DND-41 (cell line): ENCODE data around the gene SEC31B.
A peak's percentile ranks its signal among the peaks of the same experiment; 100 is the strongest.

Experiments
- ATAC-seq: fragments of 200-7000 bp; cut with Tn5 transposase; 3 replicates; pipeline ENCODE4 v1.9.1; 2021; ENCODE audit warnings: low read depth; ENCODE audit not compliant: insufficient read depth
- DNase-seq: peaks from one replicate; pipeline ENCODE4 v3.0.0-alpha.2; 2020
- H2AFZ ChIP-seq: 2 replicates; pipeline ENCODE4 v1.6.0; 2012; ENCODE audit warnings: low read depth, low read length
- H3K27ac ChIP-seq: 2 replicates; pipeline ENCODE4 v1.5.1; 2012; ENCODE audit warnings: low read length, inconsistent platforms
- H3K27me3 ChIP-seq: fragments of 200-600 bp; sonication (generic); 2 replicates; pipeline ENCODE4 v1.6.0; 2012; ENCODE audit warnings: low read length, mild to moderate bottlenecking, inconsistent platforms; ENCODE audit not compliant: insufficient read depth, poor library complexity
- H3K36me3 ChIP-seq: 2 replicates; pipeline ENCODE4 v1.5.1; 2012; ENCODE audit warnings: low read length, inconsistent platforms; ENCODE audit not compliant: insufficient read depth
- H3K4me1 ChIP-seq: 2 replicates; pipeline ENCODE4 v1.5.1; 2012; ENCODE audit warnings: mild to moderate bottlenecking, low read length; ENCODE audit not compliant: insufficient read depth
- H3K4me2 ChIP-seq: 2 replicates; pipeline ENCODE4 v1.6.0; 2012; ENCODE audit warnings: mild to moderate bottlenecking, moderate library complexity, low read length, inconsistent platforms; ENCODE audit not compliant: insufficient read depth
- H3K4me3 ChIP-seq, 2 experiments: fragments of 200-600 bp in 1 of 2; shearing (Covaris generic) in 1 of 2; 2 replicates each; pipeline ENCODE4 v1.5.1; 2012 to 2016; ENCODE audit warnings: inconsistent platforms in 2 of 2, low read length in 2 of 2, mild to moderate bottlenecking in 2 of 2, low read depth in 1 of 2, moderate library complexity in 1 of 2
- H3K79me2 ChIP-seq: 2 replicates; pipeline ENCODE4 v1.6.0; 2012; ENCODE audit warnings: low read length, inconsistent platforms; ENCODE audit not compliant: insufficient read depth
- H3K9ac ChIP-seq: 2 replicates; pipeline ENCODE4 v1.6.0; 2012; ENCODE audit warnings: low read depth, mild to moderate bottlenecking, inconsistent platforms, low read length, moderate library complexity
- H3K9me3 ChIP-seq: 2 replicates; pipeline ENCODE4 v1.5.1; 2012; ENCODE audit warnings: low read length, moderate library complexity, mild to moderate bottlenecking, inconsistent platforms; ENCODE audit not compliant: insufficient read depth, severe bottlenecking
- H4K20me1 ChIP-seq: 2 replicates; pipeline ENCODE4 v1.6.0; 2012; ENCODE audit warnings: low read length; ENCODE audit not compliant: insufficient read depth
- CTCF ChIP-seq: IDR thresholded peaks from 2 replicates; pipeline ENCODE4 v1.5.1; 2012; ENCODE audit warnings: borderline replicate concordance, low read length, moderate library complexity, mild to moderate bottlenecking; ENCODE audit not compliant: poor library complexity, severe bottlenecking; ENCODE audit errors: extremely low read depth
- EZH2 ChIP-seq: IDR thresholded peaks from 3 replicates; pipeline ENCODE4 v1.6.1; 2012; ENCODE audit warnings: borderline replicate concordance, low read depth, mild to moderate bottlenecking, moderate library complexity, low read length, inconsistent platforms; ENCODE audit not compliant: severe bottlenecking

SEC31B gene

GRCh38 chr10:100562008-100562672 is 42.5 kb upstream of the SEC31B start:
- no peaks in the 10 kb centered on the region for H3K4me1 ChIP-seq
- H3K79me2 ChIP-seq, result no peaks in the 10 kb centered on the region
- no peak overlapping the region for H3K9ac ChIP-seq
- ATAC-seq (peak; percentile 80), DNase-seq (peak; percentile 76)
- no peaks in the 10 kb centered on the region for H3K9me3 ChIP-seq
- no peaks in the 10 kb centered on the region for H3K36me3 ChIP-seq
- no peak overlapping the region for H3K4me2 ChIP-seq
- H3K27me3 ChIP-seq, result no peaks in the 10 kb centered on the region
- no peak overlapping the region for H3K4me3 ChIP-seq
- TF ChIP-seq CTCF (peak; percentile 79), EZH2 (no peak)
- peaks cover 11% of the 10 kb centered on the region; the same call in 1 of the 2 replicates for H4K20me1 ChIP-seq
- no peak overlapping the region for H3K27ac ChIP-seq
- no peak overlapping the region for H2AFZ ChIP-seq

GRCh38 chr10:100561005-100561404 is 41.3 kb upstream of the SEC31B start:
- no peak for ATAC-seq
- DNase-seq, result no peak
- H3K79me2 ChIP-seq, result no peaks in the 10 kb centered on the region
- H3K4me1 ChIP-seq, result no peaks in the 10 kb centered on the region
- H4K20me1 ChIP-seq, result peaks cover 11% of the 10 kb centered on the region; the same call in 1 of the 2 replicates
- H3K27me3 ChIP-seq, result no peaks in the 10 kb centered on the region
- no peak overlapping the region for H3K9ac ChIP-seq
- no peak overlapping the region for H3K4me3 ChIP-seq
- H2AFZ ChIP-seq, result no peak overlapping the region
- H3K27ac ChIP-seq, result no peak overlapping the region
- H3K4me2 ChIP-seq, result no peak overlapping the region
- TF ChIP-seq CTCF, result no peak
- no peak for TF ChIP-seq EZH2
- 0 out of 2 replicates have a peak, but pooled peaks cover 1% of the 10 kb centered on the region for H3K36me3 ChIP-seq
- no peaks in the 10 kb centered on the region for H3K9me3 ChIP-seq

- DNase-seq (no peak), ATAC-seq (no peak)
- no peak overlapping the region for H3K4me2 ChIP-seq
- no peaks in the 10 kb centered on the region for H3K27me3 ChIP-seq
- H3K27ac ChIP-seq, result no peak overlapping the region
- H2AFZ ChIP-seq, result no peak overlapping the region
- no peak for TF ChIP-seq EZH2
- TF ChIP-seq CTCF, result no peak
- no peak overlapping the region for H3K9ac ChIP-seq
- H3K9me3 ChIP-seq, result no peaks in the 10 kb centered on the region
- H4K20me1 ChIP-seq, result peaks cover 11% of the 10 kb centered on the region; the same call in 1 of the 2 replicates
- H3K36me3 ChIP-seq, result peaks cover 9% of the 10 kb centered on the region
- no peaks in the 10 kb centered on the region for H3K79me2 ChIP-seq
- H3K4me1 ChIP-seq, result no peaks in the 10 kb centered on the region
- H3K4me3 ChIP-seq, result no peak overlapping the region
Observed at GRCh38 chr10:100560248-100560647, 40.6 kb upstream of the SEC31B start.
